Superior temporal gyrus (tissue), 1 donor: Measurements from ENCODE around the gene SLC2A11.
"Not testable (repeated sequence)": the region's sequence is repeated elsewhere in the genome, so short reads cannot be mapped to it uniquely, and the experiment has no call there.

Experiments
- DNase-seq: peaks from one replicate; pipeline ENCODE4 v3.0.0-alpha.2; 2016; ENCODE audit errors: extremely low spot score

SLC2A11 gene

GRCh38 chr22:23891726-23892125, 34.1 kb downstream of the SLC2A11 start:
- DNase-seq: no peak

GRCh38 chr22:23892130-23892529, 34.5 kb downstream of the SLC2A11 start:
- DNase-seq: no peak

GRCh38 chr22:23892706-23893105, 35.0 kb downstream of the SLC2A11 start:
- no peak for DNase-seq

GRCh38 chr22:23893121-23893944, 35.7 kb downstream of the SLC2A11 start:
- no peak for DNase-seq

- peak; percentile 92 for DNase-seq
These were observed 36.5 kb downstream of the SLC2A11 start, which contains the start of gene MIF for GRCh38 chr22:23893945-23894709. Gene MIF (plus strand): TSS chr22:23894383. CDS start chr22:23894475, 92 bp downstream.

GRCh38 chr22:23894710-23895598, 37.3 kb downstream of the SLC2A11 start:
- peak; percentile 47 for DNase-seq

- no peak for DNase-seq
These were observed 38.0 kb downstream of the SLC2A11 start for GRCh38 chr22:23895599-23896144.

- no peak for DNase-seq
These were observed 38.5 kb downstream of the SLC2A11 start for GRCh38 chr22:23896166-23896522.

GRCh38 chr22:23896523-23897186, 39.0 kb downstream of the SLC2A11 start:
- DNase-seq: no peak

GRCh38 chr22:23897320-23897719, 39.6 kb downstream of the SLC2A11 start:
- no peak for DNase-seq

GRCh38 chr22:23898006-23898974, 40.6 kb downstream of the SLC2A11 start:
- DNase-seq: peak; percentile 55

- peak; percentile 34 for DNase-seq
These were observed 41.5 kb downstream of the SLC2A11 start for GRCh38 chr22:23899042-23899745.

- DNase-seq: not testable (repeated sequence)
These were observed 42.6 kb downstream of the SLC2A11 start for GRCh38 chr22:23900227-23900626.

- no peak for DNase-seq
These were observed 43.9 kb downstream of the SLC2A11 start for GRCh38 chr22:23901600-23901999.

- DNase-seq: no peak
These were observed 45.8 kb downstream of the SLC2A11 start for GRCh38 chr22:23903328-23903971.

GRCh38 chr22:23904573-23905254, 47.0 kb downstream of the SLC2A11 start:
- DNase-seq: peak; percentile 87

- DNase-seq: no peak
These were observed 49.0 kb downstream of the SLC2A11 start for GRCh38 chr22:23906641-23907040.

GRCh38 chr22:23907423-23907822, 49.7 kb downstream of the SLC2A11 start:
- DNase-seq: not testable (repeated sequence)
